ENCODE measurements around the gene MCM3AP.

Gene MCM3AP

GRCh38 chr21:46285206-46285661 is at the start of gene MCM3AP:
TSS of gene MCM3AP (minus strand) at chr21:46285611. CDS start at chr21:46285286, 325 bp downstream.
- DNase-seq = no peak

GRCh38 chr21:46334351-46335140 is 49.1 kb upstream of the MCM3AP start:
- DNase-seq = no peak

- no peak for DNase-seq
These were observed 44.4 kb upstream of the MCM3AP start for GRCh38 chr21:46329796-46330195.

GRCh38 chr21:46328151-46328550 is 42.7 kb upstream of the MCM3AP start:
- no peak for DNase-seq

DNA sequence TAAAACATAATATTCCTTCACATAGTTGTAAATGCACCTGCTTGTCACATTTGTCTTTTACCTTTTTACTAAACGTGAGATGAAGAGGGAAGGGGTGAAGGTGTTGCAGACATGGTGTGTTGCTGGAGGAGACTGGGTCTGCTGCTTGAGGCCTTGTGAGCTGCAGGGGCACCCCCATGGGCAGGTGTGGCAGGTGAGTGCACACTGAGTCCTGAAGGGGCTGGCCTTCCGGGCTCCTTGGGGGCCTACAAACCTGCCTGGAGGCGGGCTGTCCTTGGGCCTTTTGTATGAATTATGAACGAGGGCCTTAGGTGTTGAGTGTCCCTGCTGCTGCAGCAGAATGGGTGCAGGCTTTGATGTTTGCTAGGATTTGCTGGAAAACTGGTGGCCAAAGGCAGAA is 42.3 kb upstream of the MCM3AP start:
- no peak for DNase-seq

DNA sequence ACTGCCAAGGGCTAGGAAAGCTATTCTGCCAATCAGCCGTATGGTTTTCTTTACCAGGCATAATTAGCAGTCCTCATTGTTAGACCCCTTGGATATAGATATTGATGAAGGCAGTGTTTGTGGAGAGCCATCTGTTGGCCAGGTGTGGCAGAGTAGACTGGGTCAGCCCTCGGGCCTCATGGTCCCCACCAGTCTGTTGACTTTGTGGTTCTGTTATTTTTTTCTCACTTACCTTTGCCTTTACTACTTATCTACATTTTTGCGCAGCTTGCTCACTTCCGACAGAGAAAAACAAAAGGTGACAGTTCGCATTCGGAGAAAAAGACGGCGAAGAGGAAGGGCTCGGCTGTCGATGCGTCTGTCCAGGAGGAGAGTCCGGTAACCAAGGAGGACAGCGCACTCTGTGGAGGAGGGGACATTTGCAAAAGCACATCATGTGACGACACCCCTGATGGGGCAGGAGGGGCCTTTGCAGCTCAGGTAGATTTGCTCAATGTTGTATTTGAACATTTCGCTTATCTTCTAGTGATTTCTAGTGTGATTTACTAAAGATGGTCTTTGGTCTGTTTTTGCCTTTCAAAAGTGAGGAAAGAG is 40.8 kb upstream of the MCM3AP start:
- no peak for DNase-seq

DNA sequence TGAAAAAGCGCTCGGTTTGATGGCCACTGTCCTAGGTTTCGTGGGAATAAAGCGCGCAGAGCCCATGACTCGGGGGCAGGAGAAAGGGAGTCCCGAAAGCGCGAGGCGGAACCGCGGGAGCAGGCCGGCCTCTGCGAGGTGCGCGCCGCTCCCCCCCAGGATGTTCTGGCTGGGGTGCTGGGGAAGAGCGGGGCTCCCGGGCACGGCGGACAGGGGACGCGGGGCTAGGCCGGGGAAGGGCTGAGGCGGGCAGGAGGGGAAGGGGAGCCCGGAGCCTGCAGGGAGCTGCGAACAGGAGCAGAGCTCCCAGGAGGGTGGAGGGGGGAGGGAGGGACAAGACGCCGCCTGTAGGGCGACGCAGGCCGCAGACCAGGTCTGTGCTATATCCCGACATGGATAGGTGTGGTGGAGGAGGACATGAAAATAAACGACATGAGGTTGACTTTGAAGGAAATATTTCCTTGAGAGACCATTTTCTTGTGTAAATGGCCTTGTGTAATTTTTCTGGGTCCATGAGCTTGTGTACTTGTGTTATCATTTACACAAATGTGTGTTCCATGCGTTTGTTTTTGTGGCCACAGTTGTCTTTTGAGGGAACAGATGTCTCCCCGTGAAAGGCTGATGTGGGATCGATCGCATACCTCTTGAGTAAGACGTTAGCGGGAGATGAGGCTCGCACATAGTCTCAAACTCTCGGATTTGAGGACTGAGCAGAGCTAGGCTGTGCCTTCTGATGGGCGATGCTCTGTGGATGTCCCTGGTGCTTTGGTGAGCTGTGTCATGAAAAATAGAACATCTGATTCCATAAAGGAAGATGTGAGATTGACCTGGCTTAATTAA is 39.9 kb upstream of the MCM3AP start:
- peak in 1 of 2 experiments; percentile 36 for DNase-seq

DNA sequence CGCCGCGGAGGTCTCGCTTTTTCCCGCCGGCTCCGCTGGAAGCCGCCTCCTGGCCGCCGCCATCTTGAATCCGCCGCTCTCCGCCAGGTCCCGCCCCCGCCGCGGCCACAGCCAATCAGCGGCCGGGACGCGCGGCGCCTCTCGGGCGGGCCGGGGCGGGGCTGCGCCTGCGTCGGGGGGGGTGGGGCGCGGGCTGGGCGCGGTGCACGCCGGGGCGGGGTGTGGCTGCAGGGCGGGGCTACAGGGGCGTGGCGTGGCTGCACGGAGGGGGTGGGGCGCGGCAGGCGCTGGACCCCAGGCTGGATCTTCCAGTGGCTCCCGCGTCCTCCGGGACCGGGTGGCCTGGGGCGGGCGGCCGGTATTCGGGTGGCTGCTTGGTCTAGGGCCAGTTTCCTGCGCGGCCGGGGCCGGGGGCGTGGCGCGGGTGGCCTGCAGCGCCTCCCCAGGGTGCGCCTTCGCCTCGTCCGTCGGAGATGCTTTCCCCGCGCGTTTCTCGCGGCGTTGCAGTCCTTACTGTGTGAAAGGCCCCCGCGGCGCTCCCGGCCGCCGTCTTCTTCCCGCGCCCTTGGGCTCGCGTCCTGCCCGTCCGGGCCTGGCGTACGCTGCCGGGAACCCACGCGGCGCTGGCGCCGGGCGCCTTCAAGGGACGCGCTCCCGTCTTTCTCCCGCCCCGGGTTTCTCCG is 39.1 kb upstream of the MCM3AP start:
- peak in 1 of 2 experiments; percentile 60 for DNase-seq

GRCh38 chr21:46323710-46324389 is 38.4 kb upstream of the MCM3AP start, which contains the start of the genes C21orf58 and PCNT:
TSS of gene C21orf58 (minus strand) at chr21:46323870. CDS start at chr21:46322738, 1,132 bp downstream.
TSS of gene PCNT (plus strand) at chr21:46324156. CDS start at chr21:46324229, 73 bp downstream.
- peak; percentile 84 to 92 for DNase-seq

- no peak for DNase-seq
These were observed 37.9 kb upstream of the MCM3AP start for GRCh38 chr21:46323227-46323709.

DNA sequence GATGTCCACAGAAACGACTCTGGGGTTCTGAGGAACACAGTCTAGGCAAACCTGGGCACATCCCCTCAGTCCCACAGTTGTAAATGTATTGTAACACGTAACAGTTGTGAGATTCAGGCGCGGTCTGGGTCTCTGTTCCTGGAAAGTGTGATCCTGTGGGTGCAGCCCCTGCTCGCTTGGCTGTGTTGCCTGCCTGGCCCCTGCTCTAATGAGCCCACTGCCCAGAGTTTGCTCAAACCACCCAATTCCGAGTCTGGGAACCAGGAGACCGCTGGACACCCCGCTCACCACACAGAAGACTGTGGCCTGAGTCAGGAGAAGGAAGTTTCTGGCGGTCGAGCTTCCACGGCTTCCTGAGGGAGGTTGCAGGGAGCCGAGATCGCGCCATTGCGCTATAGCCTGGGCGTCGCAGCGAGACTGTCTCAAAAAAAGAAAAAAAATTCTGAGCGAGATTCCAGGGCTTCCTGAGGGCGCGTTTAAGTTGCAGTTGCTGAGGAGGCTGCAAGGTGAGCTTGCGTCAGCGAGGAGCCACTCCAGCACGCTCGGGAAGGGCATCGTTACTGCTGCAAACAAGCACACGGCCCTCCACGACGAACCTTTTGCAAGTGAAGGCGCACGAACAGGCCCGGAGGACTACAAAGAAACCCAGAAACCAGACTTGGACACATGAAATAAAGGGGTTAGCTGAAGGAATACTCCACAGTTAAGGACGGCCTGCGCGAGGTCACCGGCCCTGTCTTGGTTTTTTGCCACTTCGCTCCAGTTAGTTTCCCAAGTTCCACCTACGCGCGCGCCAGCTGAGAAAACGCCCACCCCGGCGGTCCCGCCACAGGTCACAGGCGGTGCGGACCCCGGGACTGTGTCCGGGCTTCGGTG is 37.2 kb upstream of the MCM3AP start:
- peak in 1 of 2 experiments; percentile 17 for DNase-seq

DNA sequence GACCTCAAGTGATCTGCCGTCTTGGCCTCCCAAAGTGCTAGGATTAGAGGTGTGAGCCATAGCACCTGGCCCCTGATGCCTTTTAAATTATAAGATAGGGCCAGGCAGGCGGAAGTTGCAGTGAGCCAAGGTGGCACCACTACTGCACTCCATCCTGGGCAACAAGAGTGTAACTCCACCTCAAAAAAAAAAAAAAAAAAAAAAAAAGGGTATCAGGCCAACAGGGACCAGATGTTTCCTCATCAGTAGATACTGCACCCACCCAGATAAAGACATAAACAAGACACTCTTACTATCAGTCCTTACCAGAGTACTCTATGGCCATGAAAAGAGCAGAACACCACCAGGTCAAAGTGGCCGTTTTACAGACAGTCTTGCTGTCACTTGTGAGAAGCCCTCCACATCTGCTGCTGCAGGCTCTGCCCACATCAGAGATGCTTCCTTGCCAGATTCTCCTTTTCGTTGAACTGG is 35.0 kb upstream of the MCM3AP start:
- DNase-seq = no peak

- DNase-seq = no peak
These were observed 33.8 kb upstream of the MCM3AP start for GRCh38 chr21:46319186-46319585.

DNA sequence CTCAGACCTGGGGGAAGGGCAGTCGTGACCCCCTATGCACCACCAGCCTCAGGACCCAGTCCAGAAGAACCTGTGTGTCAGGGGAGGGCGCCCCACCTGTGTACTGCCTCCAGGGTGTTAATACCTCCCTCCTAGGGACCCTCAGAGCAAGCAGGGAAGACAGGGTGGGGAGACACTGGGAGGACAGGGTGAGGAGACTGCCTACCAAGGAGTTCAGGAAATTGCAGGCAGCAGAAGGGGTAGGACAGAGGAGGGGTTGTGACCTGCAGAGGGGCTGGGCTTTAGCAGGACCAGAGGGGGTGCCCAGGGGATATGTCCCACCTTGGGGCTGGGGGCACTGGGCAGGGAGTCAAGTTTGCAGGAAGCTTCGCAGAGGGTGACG is 33.0 kb upstream of the MCM3AP start:
- DNase-seq = no peak

DNA sequence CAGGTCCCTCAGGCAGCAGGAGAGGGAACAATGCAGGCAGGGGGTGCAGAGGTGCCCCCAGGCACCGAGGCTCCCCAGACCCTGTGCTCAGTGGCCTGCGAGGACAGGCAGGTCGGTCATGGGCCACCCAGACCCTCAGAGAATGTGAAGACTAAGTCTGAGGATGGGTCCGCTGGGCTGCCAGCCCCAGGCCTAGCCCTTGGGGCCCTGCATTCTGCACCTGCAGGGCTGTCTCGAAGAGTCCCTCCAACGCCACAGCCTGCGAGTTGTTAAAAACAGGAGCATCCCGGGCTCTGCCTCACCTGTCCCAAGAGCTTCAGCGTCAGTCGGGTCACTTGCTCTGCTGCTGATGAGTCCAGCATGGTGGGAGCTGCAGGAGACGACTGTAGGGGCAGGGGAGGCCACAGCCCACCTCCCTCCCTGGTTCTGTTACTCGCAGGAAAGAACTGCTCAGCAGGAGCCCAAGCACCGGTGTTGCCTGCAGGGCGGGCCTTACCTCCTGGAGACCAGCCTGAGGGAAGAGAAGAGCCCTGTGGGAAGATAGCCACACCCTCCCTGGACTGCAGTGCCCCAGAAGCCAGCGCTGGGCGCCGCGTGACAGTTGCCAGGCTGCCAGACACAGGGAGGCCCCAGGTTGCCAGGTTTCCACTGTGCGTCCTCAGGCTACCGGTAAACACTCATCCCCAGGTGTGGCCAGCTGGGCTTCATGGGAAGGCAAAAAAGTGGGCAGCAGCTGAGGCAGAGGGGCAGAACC is 32.5 kb upstream of the MCM3AP start:
- DNase-seq = no peak

- no peak for DNase-seq
These were observed 31.4 kb upstream of the MCM3AP start for GRCh38 chr21:46316708-46317324.

- DNase-seq = no peak
These were observed 29.1 kb upstream of the MCM3AP start for GRCh38 chr21:46314441-46315020.

DNA sequence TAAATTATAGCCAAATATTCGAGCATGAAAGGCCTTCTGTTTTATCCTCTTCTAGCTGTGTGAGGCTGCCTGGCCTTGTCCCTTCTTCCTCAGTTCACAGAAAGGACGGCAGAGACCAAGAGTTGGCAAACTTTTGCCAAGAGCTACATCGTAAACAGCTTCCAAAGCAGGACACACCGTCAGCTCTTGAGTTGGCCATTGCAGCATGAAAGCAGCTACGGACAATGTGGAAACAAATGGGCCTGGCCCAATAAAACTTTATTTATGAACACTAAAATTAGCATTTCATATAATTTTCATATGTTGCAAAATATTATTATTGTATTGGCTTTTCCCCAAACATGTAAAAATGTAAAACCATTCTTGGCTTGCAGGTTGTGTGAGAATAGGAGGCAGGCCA is 27.5 kb upstream of the MCM3AP start:
- DNase-seq = no peak

DNA sequence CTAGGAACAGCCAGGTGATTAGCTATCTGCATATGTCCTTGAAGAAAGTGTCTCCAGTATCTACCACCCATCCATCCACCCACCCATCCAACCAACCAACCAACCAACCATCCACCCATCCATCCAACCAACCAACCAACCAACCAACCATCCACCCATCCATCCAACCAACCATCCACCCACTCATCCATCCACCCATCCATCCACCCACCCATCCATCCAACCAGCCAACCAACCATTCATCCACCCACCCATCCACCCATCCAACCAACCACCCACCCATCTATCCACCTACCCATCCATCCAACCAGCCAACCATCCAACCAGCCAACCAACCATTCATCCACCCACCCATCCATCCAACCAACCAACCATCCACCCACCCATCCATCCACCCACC is 26.2 kb upstream of the MCM3AP start:
- no peak for DNase-seq
